Kidney (tissue), 14 donors: ENCODE measurements around the gene AFTPH. TPM values are rescaled to one million over a fixed set of nuclear protein-coding genes. Genes with fewer than 3 reads are reported as not detected.

Experiments used
- DNase-seq, 5 donors: peaks; one replicate each; pipeline ENCODE4 v3.0.0-alpha.2; 2013 to 2020
- FAIRE-seq: peaks from 2 replicates; lab custom pipeline; 2012; peaks lifted over from hg19 to GRCh38; lab: Jason Lieb, UNC
- H3K27ac ChIP-seq, 2 donors: one replicate each; pipeline ENCODE4 v1.7.0; 2013; ENCODE audit warnings: low read depth in 2 of 2, low read length in 2 of 2, inconsistent platforms in 1 of 2
- H3K27me3 ChIP-seq: one replicate; pipeline ENCODE4 v1.7.1; 2013; ENCODE audit warnings: low read length, inconsistent platforms; ENCODE audit not compliant: control insufficient read depth, insufficient read depth
- H3K36me3 ChIP-seq, 3 donors: one replicate each; pipeline versions ENCODE4 v1.7.0 to v1.7.1; 2013; ENCODE audit warnings: low read length in 3 of 3, control low read depth in 1 of 3, inconsistent platforms in 1 of 3; ENCODE audit not compliant: insufficient read depth in 3 of 3, control insufficient read depth in 2 of 3
- H3K4me1 ChIP-seq, 3 donors: one replicate each; pipeline versions ENCODE4 v1.7.0 to v1.7.1; 2013; ENCODE audit warnings: low read length in 3 of 3, inconsistent platforms in 1 of 3, low read depth in 1 of 3; ENCODE audit not compliant: control insufficient read depth in 2 of 3, insufficient read depth in 2 of 3
- H3K4me3 ChIP-seq, 3 donors: one replicate each; pipeline versions ENCODE4 v1.7.0 to v1.8.1; 2013; ENCODE audit warnings: low read length in 3 of 3, control low read depth in 1 of 3, inconsistent platforms in 1 of 3
- H3K9ac ChIP-seq, 3 donors: one replicate each; pipeline versions ENCODE4 v1.7.0 to v1.7.1; 2013; ENCODE audit warnings: low read length in 3 of 3, control low read depth in 1 of 3, inconsistent platforms in 1 of 3
- H3K9me3 ChIP-seq, 3 donors: one replicate each; pipeline versions ENCODE4 v1.7.0 to v1.7.1; 2013; ENCODE audit warnings: low read length in 3 of 3, control low read depth in 1 of 3, inconsistent platforms in 1 of 3; ENCODE audit not compliant: control insufficient read depth in 2 of 3, insufficient read depth in 1 of 3
- CTCF ChIP-seq: IDR thresholded peaks from 3 replicates; pipeline ENCODE4 v1.5.1; 2012; ENCODE audit warnings: mild to moderate bottlenecking, moderate library complexity, borderline replicate concordance; ENCODE audit not compliant: insufficient read depth; ENCODE audit errors: extremely low read depth
- intact Hi-C: fragments of 100-400 bp; cut with DNase I; formaldehyde crosslinking; loops from one replicate; pipeline ENCODE4 v1.11.1; 2022
- polyA plus RNA-seq: library from polyadenylated mRNA; stranded (reverse); fragments of 350-450 nt; fragmentation: Illumina TruSeq; extraction: RNeasy Lipid Tissue Mini Kit (QIAGEN cat#74804); gene quantifications from one replicate; pipeline ENCODE4 v1.2.3, GENCODE V29; 2014; ENCODE audit warnings: low read depth, low replicate concordance; ENCODE audit not compliant: insufficient read depth
- total RNA-seq: library from RNA; stranded (reverse); fragmentation: NEBNext Ultra II Directional; extraction: Animal tissue kit (Norgen Biotek cat#: 25700); gene quantifications from one replicate; pipeline ENCODE4 v1.2.1, GENCODE V29; 2021
- donor health status: control.
- donor health status: control.
- donor health status: control.
- donor health status: control.
- donor health status: control.
- donor health status: DM: yes; HTN: yes; CAD: no.
- donor health status: Normal renal cell carcinoma (clear cell type).

The AFTPH gene
- total and polyA plus RNA-seq, 2 donors from 2014 or later, result 41.2 to 44.6 TPM

- DNase-seq (no peak), FAIRE-seq (no peak)
- peaks cover 0 to 4% (median 0%) of the 10 kb centered on the region in 3 donors for H3K9me3 ChIP-seq
- H3K36me3 ChIP-seq, result no peaks in the 10 kb centered on the region
- no peaks in the 10 kb centered on the region for H3K27me3 ChIP-seq
- TF ChIP-seq CTCF, result no peak
- no peak overlapping the region for H3K9ac ChIP-seq
- no peak overlapping the region for H3K27ac ChIP-seq
- intact Hi-C loops, result no loop called here
- H3K4me1 ChIP-seq, result peaks cover 0 to 4% (median 0%) of the 10 kb centered on the region in 3 donors
- H3K4me3 ChIP-seq, result no peak overlapping the region
Measured at GRCh38 chr2:64605991-64606478, 81.9 kb downstream of the AFTPH start.

GRCh38 chr2:64606479-64607363, 82.6 kb downstream of the AFTPH start:
- Histone ChIP-seq H3K36me3 (no peaks in the 10 kb centered on the region), H3K9ac (no peak overlapping the region), H3K27me3 (no peaks in the 10 kb centered on the region), H3K4me1 (peaks cover 0 to 4% (median 0%) of the 10 kb centered on the region in 3 donors), H3K27ac (no peak overlapping the region), H3K4me3 (peak overlapping the region in 2 of 3 donors; percentile 17 to 42), H3K9me3 (peaks cover 0 to 4% (median 0%) of the 10 kb centered on the region in 3 donors)
- intact Hi-C loops, result no loop called here
- peak; percentile 60 to 96 (median 74) for DNase-seq
- no peak for TF ChIP-seq CTCF
- FAIRE-seq, result no peak

- intact Hi-C loops, result no loop called here
- H3K9ac ChIP-seq, result no peak overlapping the region
- no peak overlapping the region for H3K4me3 ChIP-seq
- H3K27me3 ChIP-seq, result no peaks in the 10 kb centered on the region
- H3K36me3 ChIP-seq, result no peaks in the 10 kb centered on the region
- FAIRE-seq (no peak), DNase-seq (peak in 1 of 5 donors; percentile 37)
- no peak for TF ChIP-seq CTCF
- H3K4me1 ChIP-seq, result peaks cover 0 to 4% (median 0%) of the 10 kb centered on the region in 3 donors
- H3K9me3 ChIP-seq, result peaks cover 0 to 4% (median 0%) of the 10 kb centered on the region in 3 donors
- H3K27ac ChIP-seq, result no peak overlapping the region
Measured at GRCh38 chr2:64607381-64608304, 83.5 kb downstream of the AFTPH start.
